Cardiac fibroblast (primary cell): ENCODE measurements around the gene LAMB2.
A peak's percentile ranks its signal among the peaks of the same experiment; 100 is the strongest.

Experiments used
- DNase-seq, 2 donors: peaks; one replicate each; pipeline versions ENCODE4 v3.0.0 to v3.0.0-alpha.2; 2010; ENCODE audit warnings: low read depth in 2 of 2
- H3K4me3 ChIP-seq, 2 donors: replicated peaks in 1 of 2; 1 replicate in 1 of 2; 2 replicates in 1 of 2; pipeline ENCODE4 v1.5.1; 2011; ENCODE audit warnings: low read depth in 2 of 2, low read length in 2 of 2, mild to moderate bottlenecking in 2 of 2, moderate library complexity in 1 of 2
- TF ChIP-seq, protein P1 (sequence below): IDR thresholded peaks from one replicate; pipeline ENCODE4 v1.5.1; 2011; ENCODE audit warnings: low read depth, mild to moderate bottlenecking, low read length, inconsistent platforms

Gene LAMB2

GRCh38 chr3:49173116-49173791 is 40.4 kb upstream of the LAMB2 start:
- H3K4me3 ChIP-seq, result peak overlapping the region in 1 of 2 donors; percentile 81
- DNase-seq, result peak in 1 of 2 donors; percentile 70
- TF ChIP-seq, protein P1, sequence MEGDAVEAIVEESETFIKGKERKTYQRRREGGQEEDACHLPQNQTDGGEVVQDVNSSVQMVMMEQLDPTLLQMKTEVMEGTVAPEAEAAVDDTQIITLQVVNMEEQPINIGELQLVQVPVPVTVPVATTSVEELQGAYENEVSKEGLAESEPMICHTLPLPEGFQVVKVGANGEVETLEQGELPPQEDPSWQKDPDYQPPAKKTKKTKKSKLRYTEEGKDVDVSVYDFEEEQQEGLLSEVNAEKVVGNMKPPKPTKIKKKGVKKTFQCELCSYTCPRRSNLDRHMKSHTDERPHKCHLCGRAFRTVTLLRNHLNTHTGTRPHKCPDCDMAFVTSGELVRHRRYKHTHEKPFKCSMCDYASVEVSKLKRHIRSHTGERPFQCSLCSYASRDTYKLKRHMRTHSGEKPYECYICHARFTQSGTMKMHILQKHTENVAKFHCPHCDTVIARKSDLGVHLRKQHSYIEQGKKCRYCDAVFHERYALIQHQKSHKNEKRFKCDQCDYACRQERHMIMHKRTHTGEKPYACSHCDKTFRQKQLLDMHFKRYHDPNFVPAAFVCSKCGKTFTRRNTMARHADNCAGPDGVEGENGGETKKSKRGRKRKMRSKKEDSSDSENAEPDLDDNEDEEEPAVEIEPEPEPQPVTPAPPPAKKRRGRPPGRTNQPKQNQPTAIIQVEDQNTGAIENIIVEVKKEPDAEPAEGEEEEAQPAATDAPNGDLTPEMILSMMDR, result no peak

DNA sequence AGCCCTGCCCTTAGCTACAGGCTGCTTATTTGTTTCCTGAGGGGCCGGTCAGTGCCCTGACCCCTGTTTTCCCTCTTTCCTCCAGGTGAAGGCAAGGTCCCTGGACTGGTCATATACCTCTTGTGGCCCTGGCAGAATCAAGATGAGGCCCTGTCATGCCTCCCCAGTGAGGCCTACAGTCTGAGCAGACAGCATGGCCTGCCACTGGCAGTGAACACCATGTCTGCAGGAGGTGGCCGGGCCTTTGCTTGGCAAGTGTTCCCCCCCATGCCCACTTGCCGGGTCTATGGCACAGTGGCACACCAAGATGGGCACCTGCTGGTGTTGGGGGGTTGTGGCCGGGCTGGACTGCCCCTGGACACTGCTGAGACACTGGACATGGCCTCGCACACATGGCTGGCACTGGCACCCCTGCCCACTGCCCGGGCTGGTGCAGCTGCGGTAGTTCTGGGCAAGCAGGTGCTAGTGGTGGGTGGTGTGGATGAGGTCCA is 39.7 kb upstream of the LAMB2 start:
- peak overlapping the region; percentile 3 to 81 for H3K4me3 ChIP-seq
- no peak for DNase-seq
- TF ChIP-seq, protein P1, result no peak

GRCh38 chr3:49171775-49172500 is 39.1 kb upstream of the LAMB2 start:
- peak overlapping the region; percentile 69 to 81 for H3K4me3 ChIP-seq
- TF ChIP-seq, protein P1, result no peak
- no peak for DNase-seq

DNA sequence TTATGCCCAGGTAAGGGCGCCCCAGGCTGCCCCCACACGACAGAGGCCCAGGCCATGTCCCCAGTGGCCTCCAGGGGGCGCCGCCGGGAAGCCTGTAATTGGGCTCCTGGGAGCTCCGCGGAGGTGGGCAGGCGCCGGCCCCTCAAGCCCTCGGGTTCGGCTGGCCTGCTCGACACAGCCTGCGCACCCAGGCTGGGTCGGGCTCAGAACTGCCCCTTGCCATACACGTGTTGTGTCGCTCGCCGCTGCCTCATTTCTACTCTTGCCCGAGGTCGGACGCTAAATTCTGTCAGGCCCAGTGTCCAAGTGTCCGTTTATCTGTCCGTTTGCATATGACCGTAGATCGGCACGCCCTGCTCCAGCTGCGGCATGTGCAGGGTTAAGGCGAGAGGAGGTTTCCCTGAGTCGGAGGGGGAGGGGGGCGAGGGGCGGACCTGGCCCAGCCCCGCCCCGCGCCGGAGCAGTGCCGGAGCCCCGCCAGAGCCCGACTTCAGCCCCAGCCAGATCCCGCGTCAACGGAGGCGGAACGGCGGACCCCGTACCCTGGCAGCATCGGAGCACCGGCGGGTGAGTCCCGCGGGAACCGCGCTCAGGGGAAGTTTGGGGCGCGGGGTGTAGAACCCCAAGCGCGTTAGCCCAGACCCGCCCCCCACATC is 38.4 kb upstream of the LAMB2 start, which contains the start of gene KLHDC8B:
TSS of gene KLHDC8B (plus strand) at position 480 of the 656 bp plus-strand sequence. CDS start 1,172 bp downstream, outside the sequence.
- DNase-seq, result peak; percentile 80 to 93
- TF ChIP-seq, protein P1, result peak; percentile 93

GRCh38 chr3:49170744-49171118 is 37.9 kb upstream of the LAMB2 start:
- TF ChIP-seq, protein P1, result no peak
- peak overlapping the region; percentile 69 to 81 for H3K4me3 ChIP-seq
- DNase-seq, result no peak

More for the DNA sequence above, 38.4 kb upstream of the LAMB2 start, which contains the start of gene KLHDC8B:
- peak within 1 kb of the TSS; percentile 69 to 81 for H3K4me3 ChIP-seq

- H3K4me3 ChIP-seq, result peak overlapping the region in 1 of 2 donors; percentile 95
- TF ChIP-seq, protein P1, result no peak
- no peak for DNase-seq
These were observed 34.1 kb upstream of the LAMB2 start for GRCh38 chr3:49166752-49167556.
